Gastroesophageal sphincter (tissue), 3 donors: ENCODE results near the gene FN3K.

Experiments used
- CTCF ChIP-seq, 4 experiments: fragments of 200-600 bp in 2 of 4; fragments of 450-650 bp in 2 of 4; sonication (generic) in 1 of 4; IDR thresholded peaks; one replicate each; pipeline ENCODE4 v1.5.1; 2017 to 2019; ENCODE audit warnings: antibody characterized with exemption in 4 of 4, mild to moderate bottlenecking in 2 of 4, moderate library complexity in 2 of 4
- POLR2A ChIP-seq, 2 donors: fragments of 450-650 bp; IDR thresholded peaks; one replicate each; pipeline ENCODE4 v1.6.1; 2017; ENCODE audit warnings: antibody characterized with exemption in 2 of 2, mild to moderate bottlenecking in 2 of 2, moderate library complexity in 1 of 2
- POLR2AphosphoS5 ChIP-seq: sonication (generic); formaldehyde crosslinking; IDR thresholded peaks from one replicate; pipeline ENCODE4 v1.6.1; 2017; ENCODE audit warnings: antibody characterized with exemption

GRCh38 chr17:82737967-82738877, 2.8 kb downstream of the FN3K start:
- TF ChIP-seq POLR2A (IDR thresholded peaks at IDR 0.05), result no peak
- TF ChIP-seq CTCF (IDR thresholded peaks at IDR 0.05), result no peak
- no peak for TF ChIP-seq POLR2AphosphoS5
